22Rv1 (cell line): ENCODE data around the gene DNMT3A.

ENCODE experiments used
- H3K27ac ChIP-seq: fragments of 450-650 bp; 2 replicates; pipeline ENCODE4 v1.5.1; 2017
- CTCF ChIP-seq: fragments of 450-650 bp; IDR thresholded peaks from 2 replicates; pipeline ENCODE4 v1.5.1; 2017; ENCODE audit warnings: mild to moderate bottlenecking
- ZFX ChIP-seq: fragments of 450-650 bp; IDR thresholded peaks from 2 replicates; pipeline ENCODE4 v1.6.1; 2017; ENCODE audit warnings: antibody characterized with exemption, borderline replicate concordance

The DNMT3A gene

GRCh38 chr2:25323042-25323514 is 18.6 kb downstream of the DNMT3A start:
- TF ChIP-seq CTCF: no peak
- TF ChIP-seq ZFX: no peak

GRCh38 chr2:25322312-25322711 is 19.4 kb downstream of the DNMT3A start:
- no peak overlapping the region for H3K27ac ChIP-seq
- TF ChIP-seq CTCF: no peak

More at GRCh38 chr2:25323042-25323514, 18.6 kb downstream of the DNMT3A start:
- no peak overlapping the region for H3K27ac ChIP-seq

GRCh38 chr2:25320077-25320476 is 21.6 kb downstream of the DNMT3A start:
- TF ChIP-seq CTCF (no peak), ZFX (no peak)
- H3K27ac ChIP-seq: no peak overlapping the region

- no peak overlapping the region for H3K27ac ChIP-seq
- no peak for TF ChIP-seq CTCF
- no peak for TF ChIP-seq ZFX
Measured at GRCh38 chr2:25316101-25316500, 25.6 kb downstream of the DNMT3A start.

- no peak overlapping the region for H3K27ac ChIP-seq
- TF ChIP-seq CTCF (no peak), ZFX (no peak)
Measured at GRCh38 chr2:25315316-25315680, 26.4 kb downstream of the DNMT3A start.

- TF ChIP-seq ZFX (no peak), CTCF (no peak)
- H3K27ac ChIP-seq: no peak overlapping the region
Measured at GRCh38 chr2:25314514-25315315, 27.0 kb downstream of the DNMT3A start.

GRCh38 chr2:25313711-25314513 is 27.8 kb downstream of the DNMT3A start:
- H3K27ac ChIP-seq: no peak overlapping the region
- TF ChIP-seq ZFX: no peak
- no peak for TF ChIP-seq CTCF
